ENCODE measurements around the gene BPGM. TPM values are rescaled to one million over a fixed set of nuclear protein-coding genes. Genes with fewer than 3 reads are reported as not detected.
A peak's percentile ranks its signal among the peaks of the same experiment; 100 is the strongest.
"Not testable (repeated sequence)": the region's sequence is repeated elsewhere in the genome, so short reads cannot be mapped to it uniquely, and the experiment has no call there.

Gene BPGM
- total RNA-seq, 1 donor from 2014 or later: 28.2 TPM

GRCh38 chr7:134657526-134657925 is 10.9 kb downstream of the BPGM start:
- DNase-seq (ENCODE audit: low spot score) (no peak), ATAC-seq (no peak)
- intact Hi-C loops (cut with DNase I): no loop called here

GRCh38 chr7:134660242-134660785 is 13.7 kb downstream of the BPGM start:
- no peak for ATAC-seq
- DNase-seq (ENCODE audit: low spot score): no peak
- intact Hi-C loops (cut with DNase I): no loop called here

DNA sequence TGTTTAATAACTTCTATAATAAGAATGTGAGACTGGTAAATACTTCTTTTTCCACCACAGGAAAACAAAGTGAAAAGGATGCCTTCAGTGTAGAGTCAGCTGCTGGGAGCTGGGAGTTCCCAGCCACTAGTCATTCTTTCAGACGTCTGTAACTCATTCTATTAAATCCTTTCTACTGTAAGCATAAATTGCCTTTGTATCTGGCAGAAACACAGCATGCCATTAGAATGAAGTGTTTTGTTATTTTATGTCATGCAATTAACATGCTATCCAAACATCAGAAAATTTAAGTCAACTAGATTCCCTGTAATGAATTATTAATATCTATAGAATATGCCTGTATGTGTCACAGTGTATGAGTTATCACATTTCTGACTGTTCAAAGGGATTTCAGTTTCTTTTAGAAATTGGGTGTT is 14.3 kb downstream of the BPGM start:
- intact Hi-C loops (cut with DNase I): no loop called here
- ATAC-seq (no peak), DNase-seq (ENCODE audit: low spot score) (no peak)

DNA sequence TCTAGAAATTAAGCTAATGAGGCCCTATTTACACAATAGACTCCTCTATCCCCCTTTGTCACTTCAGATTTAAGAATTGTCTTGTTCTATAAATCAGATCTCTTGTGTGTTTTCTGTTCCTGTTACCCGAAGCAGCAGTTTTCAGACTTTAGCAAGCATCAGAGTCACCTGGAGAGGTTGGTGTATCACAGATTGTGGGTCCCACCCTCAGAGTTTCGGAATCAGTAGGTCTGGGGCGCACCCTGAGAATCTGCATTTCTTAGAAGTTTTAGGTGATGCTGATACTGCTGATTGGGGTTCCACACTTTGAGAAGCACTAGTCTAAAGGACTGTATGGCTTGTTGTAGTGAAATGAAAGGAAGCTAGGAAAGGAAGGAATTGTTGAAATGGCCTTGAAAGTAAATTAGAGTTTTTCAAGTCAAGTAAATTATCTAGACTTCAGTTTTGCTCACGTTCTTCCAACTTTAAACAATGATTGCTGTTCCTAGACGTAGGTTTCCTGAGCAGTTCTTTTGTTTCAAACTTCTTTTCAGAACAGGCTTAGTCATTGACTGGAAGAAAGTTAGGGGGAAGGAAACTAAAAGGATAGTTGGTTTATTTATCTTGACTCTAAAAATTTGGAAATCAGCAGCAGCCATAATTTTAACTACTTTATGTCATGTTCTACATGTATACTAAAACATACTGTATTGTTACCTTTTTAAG is 15.7 kb downstream of the BPGM start:
- intact Hi-C loops (cut with DNase I): no loop called here
- no peak for ATAC-seq
- no peak for DNase-seq (ENCODE audit: low spot score)

- no peak for ATAC-seq
- intact Hi-C loops (cut with DNase I): no loop called here
Measured at GRCh38 chr7:134662871-134663205, 16.2 kb downstream of the BPGM start.

DNA sequence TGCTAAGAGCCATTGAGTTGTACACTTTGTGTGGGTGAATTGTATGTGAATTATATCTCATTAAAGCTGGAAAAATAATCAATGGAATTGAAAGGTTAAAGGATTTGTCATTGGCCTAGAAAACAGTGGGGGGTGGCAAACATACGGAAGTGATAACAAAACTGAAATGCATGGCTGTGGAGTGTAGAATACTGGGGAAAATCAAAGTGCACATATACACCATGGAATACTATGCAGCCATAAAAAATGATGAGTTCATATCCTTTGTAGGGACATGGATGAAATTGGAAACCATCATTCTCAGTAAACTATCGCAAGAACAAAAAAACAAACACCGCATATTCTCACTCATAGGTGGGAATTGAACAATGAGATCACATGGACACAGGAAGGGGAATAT is 18.4 kb downstream of the BPGM start:
- intact Hi-C loops (cut with DNase I); ATAC-seq; DNase-seq (ENCODE audit: low spot score): not testable (repeated sequence)

More at GRCh38 chr7:134662871-134663205, 16.2 kb downstream of the BPGM start:
- no peak for DNase-seq (ENCODE audit: low spot score)

DNA sequence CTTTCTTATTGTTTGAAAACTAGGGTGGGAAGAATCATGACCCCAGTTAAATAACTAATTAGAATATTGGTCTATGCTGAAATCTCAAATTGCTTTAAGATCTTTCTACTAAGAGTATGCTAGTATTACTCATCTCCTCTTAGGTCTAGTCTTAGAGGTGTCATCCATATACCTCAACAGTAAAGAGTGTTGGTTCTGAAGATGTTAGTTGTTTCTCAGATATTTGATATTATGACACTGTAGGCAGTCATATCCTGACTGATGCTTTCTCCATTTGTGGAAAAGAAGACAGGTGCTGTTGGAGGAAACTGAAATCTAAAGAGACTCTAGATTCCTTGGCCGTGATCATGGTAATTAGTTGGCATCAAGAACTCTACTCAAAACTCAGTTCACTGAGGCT is 21.2 kb downstream of the BPGM start:
- no peak for ATAC-seq
- intact Hi-C loops (cut with DNase I): no loop called here

GRCh38 chr7:134669388-134669787 is 22.7 kb downstream of the BPGM start:
- ATAC-seq (no peak), DNase-seq (ENCODE audit: low spot score) (no peak)
- intact Hi-C loops (cut with DNase I): no loop called here

More for the DNA sequence above, 21.2 kb downstream of the BPGM start:
- DNase-seq (ENCODE audit: low spot score): no peak

DNA sequence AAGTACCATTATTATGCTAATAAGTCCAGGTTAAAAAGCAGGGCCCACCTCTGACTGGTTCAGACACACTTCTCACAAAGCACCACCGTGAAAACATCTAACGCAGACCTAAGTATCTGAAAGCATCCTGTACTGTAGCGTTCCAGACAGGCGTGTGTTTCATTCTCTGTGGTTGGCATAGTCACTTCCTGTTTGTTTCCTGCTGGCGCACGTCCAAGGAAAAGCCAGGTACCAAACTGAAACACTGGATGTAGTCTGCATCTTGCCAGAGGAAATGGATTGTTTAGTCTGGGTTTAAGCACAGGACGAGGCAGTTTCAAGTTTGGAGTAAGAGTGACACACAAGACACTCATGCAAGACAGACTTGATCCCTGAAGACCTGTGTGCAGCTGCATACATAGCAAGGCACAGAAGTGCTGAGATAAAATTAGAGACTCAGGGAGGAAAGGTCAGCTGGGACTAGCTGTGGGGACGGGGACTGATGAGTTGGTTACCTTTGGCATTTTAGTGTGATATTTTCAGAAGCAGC is 23.3 kb downstream of the BPGM start:
- DNase-seq (ENCODE audit: low spot score) (no peak), ATAC-seq (peak; percentile 30)
- intact Hi-C loops (cut with DNase I): no loop called here

DNA sequence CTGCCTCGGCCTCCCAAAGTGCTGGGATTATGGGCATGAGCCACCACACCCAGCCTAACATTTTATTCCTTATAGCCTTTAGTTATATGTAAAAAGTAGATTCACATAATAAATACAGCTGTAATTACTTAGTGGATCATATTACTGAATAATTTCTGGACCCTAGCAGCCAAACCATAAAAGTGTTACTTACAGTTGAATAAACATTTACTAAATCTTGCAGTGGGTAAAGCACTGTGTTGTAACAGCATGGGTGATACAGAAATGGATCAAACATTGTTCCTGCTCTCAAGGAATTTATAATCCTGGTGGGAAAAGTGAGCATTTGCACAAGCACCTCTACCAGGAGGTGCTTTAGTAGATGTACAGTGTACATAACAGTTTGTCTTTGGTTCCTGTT is 25.0 kb downstream of the BPGM start:
- intact Hi-C loops (cut with DNase I): no loop called here
- no peak for DNase-seq (ENCODE audit: low spot score)
- ATAC-seq: no peak

- intact Hi-C loops (cut with DNase I): no loop called here
- ATAC-seq (no peak), DNase-seq (ENCODE audit: low spot score) (no peak)
Measured at GRCh38 chr7:134674424-134674823, 27.8 kb downstream of the BPGM start.

DNA sequence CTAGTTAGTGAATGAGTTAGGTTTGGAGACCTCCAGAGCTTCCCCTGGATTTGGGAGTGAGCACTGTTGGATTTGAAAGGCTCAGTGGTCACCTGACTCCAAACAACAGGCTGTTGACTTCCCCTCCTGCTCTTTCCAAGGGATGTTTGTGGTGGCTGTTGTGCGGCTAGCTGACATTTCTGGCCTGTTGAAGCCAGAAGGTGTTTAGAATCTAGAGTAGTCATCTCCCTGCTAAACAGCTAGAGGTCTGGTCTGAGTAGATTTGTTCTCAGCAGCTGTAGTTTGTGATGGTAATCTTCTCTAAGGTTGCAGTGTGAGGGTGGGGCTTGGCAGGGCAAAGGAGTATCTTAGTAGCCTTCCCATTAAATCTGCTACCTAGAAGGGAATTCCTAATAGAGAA is 30.1 kb downstream of the BPGM start:
- intact Hi-C loops (cut with DNase I): no loop called here

GRCh38 chr7:134678115-134678514 is 31.5 kb downstream of the BPGM start:
- intact Hi-C loops (cut with DNase I): no loop called here
- ATAC-seq (no peak), DNase-seq (ENCODE audit: low spot score) (no peak)

More for the DNA sequence above, 30.1 kb downstream of the BPGM start:
- DNase-seq (ENCODE audit: low spot score): no peak
- ATAC-seq: no peak

GRCh38 chr7:134679006-134679405 is 32.4 kb downstream of the BPGM start:
- intact Hi-C loops (cut with DNase I): no loop called here
- ATAC-seq (no peak), DNase-seq (ENCODE audit: low spot score) (no peak)

GRCh38 chr7:134684165-134684564 is 37.5 kb downstream of the BPGM start:
- no peak for DNase-seq (ENCODE audit: low spot score)

GRCh38 chr7:134685250-134685649 is 38.6 kb downstream of the BPGM start:
- intact Hi-C loops (cut with DNase I): loop anchor here (5.0 kb wide), 1 partner anchor 262 kb away; no protein-coding TSS in a partner anchor
- ATAC-seq (no peak), DNase-seq (ENCODE audit: low spot score) (no peak)

More at GRCh38 chr7:134684165-134684564, 37.5 kb downstream of the BPGM start:
- intact Hi-C loops (cut with DNase I): no loop called here
- no peak for ATAC-seq

DNA sequence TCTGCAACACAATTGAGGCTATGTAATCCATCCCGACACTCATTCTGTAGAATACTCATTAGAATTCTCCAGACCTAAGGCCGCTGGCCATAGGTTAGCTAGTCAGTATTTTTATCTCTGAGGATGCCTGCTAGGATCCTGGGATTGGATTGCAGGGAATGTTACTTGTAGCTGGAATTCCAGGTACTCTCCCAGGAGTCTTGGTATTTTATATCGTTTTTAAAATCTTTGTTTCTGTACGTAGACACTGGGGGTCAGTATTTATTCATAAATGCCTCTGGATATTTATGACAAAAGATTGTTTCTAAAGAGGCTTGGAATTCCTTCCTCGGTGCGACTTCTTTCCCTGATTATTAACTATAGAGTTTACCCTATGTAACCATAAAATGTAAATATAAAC is 40.1 kb downstream of the BPGM start:
- ATAC-seq (no peak), DNase-seq (ENCODE audit: low spot score) (no peak)
- intact Hi-C loops (cut with DNase I): loop anchor here (5.0 kb wide), 1 partner anchor 261 kb away; no protein-coding TSS in a partner anchor

- intact Hi-C loops (cut with DNase I): loop anchor here (5.0 kb wide), 1 partner anchor 258 kb away; no protein-coding TSS in a partner anchor
- not testable (repeated sequence) for DNase-seq (ENCODE audit: low spot score); ATAC-seq
Measured at GRCh38 chr7:134689550-134689949, 42.9 kb downstream of the BPGM start.

GRCh38 chr7:134690016-134690415 is 43.4 kb downstream of the BPGM start:
- ATAC-seq: peak; percentile 85
- intact Hi-C loops (cut with DNase I): no loop called here
- DNase-seq (ENCODE audit: low spot score): no peak

All from sciatic nerve (tissue), 2 donors.